Measurements from ENCODE around the gene RBM5.

RBM5 gene

GRCh38 chr3:50102558-50102957 lies 13.8 kb downstream of the RBM5 start:
- TF ChIP-seq POLR2A (IDR thresholded peaks at IDR 0.05; ENCODE audit: low read depth, low read length) = no peak
- DNase-seq (ENCODE audit: insufficient read length, low spot score) (no peak), FAIRE-seq (no peak)

GRCh38 chr3:50111757-50112156 lies 23.0 kb downstream of the RBM5 start:
- FAIRE-seq (no peak), DNase-seq (ENCODE audit: insufficient read length, low spot score) (no peak)
- no peak for TF ChIP-seq POLR2A (IDR thresholded peaks at IDR 0.05; ENCODE audit: low read depth, low read length)

- DNase-seq (ENCODE audit: insufficient read length, low spot score) (no peak), FAIRE-seq (no peak)
Measured at GRCh38 chr3:50112462-50112861, 23.7 kb downstream of the RBM5 start.

GRCh38 chr3:50117120-50117519 lies 28.4 kb downstream of the RBM5 start:
- TF ChIP-seq POLR2A (IDR thresholded peaks at IDR 0.05; ENCODE audit: low read depth, low read length) = no peak
- FAIRE-seq (no peak), DNase-seq (ENCODE audit: insufficient read length, low spot score) (no peak)

More at GRCh38 chr3:50112462-50112861, 23.7 kb downstream of the RBM5 start:
- TF ChIP-seq POLR2A (IDR thresholded peaks at IDR 0.05; ENCODE audit: low read depth, low read length) = no peak

GRCh38 chr3:50118237-50118636 lies 29.5 kb downstream of the RBM5 start:
- TF ChIP-seq POLR2A (IDR thresholded peaks at IDR 0.05; ENCODE audit: low read depth, low read length) = no peak
- no peak for FAIRE-seq
- no peak for DNase-seq (ENCODE audit: insufficient read length, low spot score)

- TF ChIP-seq POLR2A (IDR thresholded peaks at IDR 0.05; ENCODE audit: low read depth, low read length) = no peak
- DNase-seq (ENCODE audit: insufficient read length, low spot score) (no peak), FAIRE-seq (no peak)
Measured at GRCh38 chr3:50119786-50120185, 31.1 kb downstream of the RBM5 start.

GRCh38 chr3:50120364-50121071 lies 31.8 kb downstream of the RBM5 start:
- no peak for DNase-seq (ENCODE audit: insufficient read length, low spot score)
- no peak for FAIRE-seq
- no peak for TF ChIP-seq POLR2A (IDR thresholded peaks at IDR 0.05; ENCODE audit: low read depth, low read length)

- FAIRE-seq (peak; percentile 36), DNase-seq (ENCODE audit: insufficient read length, low spot score) (peak; percentile 95)
- no peak for TF ChIP-seq POLR2A (IDR thresholded peaks at IDR 0.05; ENCODE audit: low read depth, low read length)
Measured at GRCh38 chr3:50121072-50122032, 32.6 kb downstream of the RBM5 start.

GRCh38 chr3:50122071-50122470 lies 33.4 kb downstream of the RBM5 start:
- no peak for FAIRE-seq
- no peak for DNase-seq (ENCODE audit: insufficient read length, low spot score)
- no peak for TF ChIP-seq POLR2A (IDR thresholded peaks at IDR 0.05; ENCODE audit: low read depth, low read length)

GRCh38 chr3:50122661-50123391 lies 34.1 kb downstream of the RBM5 start:
- FAIRE-seq = no peak
- no peak for TF ChIP-seq POLR2A (IDR thresholded peaks at IDR 0.05; ENCODE audit: low read depth, low read length)
- DNase-seq (ENCODE audit: insufficient read length, low spot score) = no peak

GRCh38 chr3:50123394-50124051 lies 34.8 kb downstream of the RBM5 start:
- FAIRE-seq = no peak
- DNase-seq (ENCODE audit: insufficient read length, low spot score) = no peak
- TF ChIP-seq POLR2A (IDR thresholded peaks at IDR 0.05; ENCODE audit: low read depth, low read length) = no peak

GRCh38 chr3:50124052-50124799 lies 35.5 kb downstream of the RBM5 start:
- no peak for TF ChIP-seq POLR2A (IDR thresholded peaks at IDR 0.05; ENCODE audit: low read depth, low read length)
- DNase-seq (ENCODE audit: insufficient read length, low spot score) (no peak), FAIRE-seq (no peak)

GRCh38 chr3:50124800-50125178 lies 36.1 kb downstream of the RBM5 start:
- FAIRE-seq (no peak), DNase-seq (ENCODE audit: insufficient read length, low spot score) (no peak)
- no peak for TF ChIP-seq POLR2A (IDR thresholded peaks at IDR 0.05; ENCODE audit: low read depth, low read length)
